AG09319 (cell line): ENCODE results near the gene TUBGCP5.

Source experiments
- DNase-seq: peaks from one replicate; pipeline ENCODE4 v3.0.0-alpha.2; 2010; ENCODE audit warnings: low read depth; ENCODE audit errors: extremely low read depth
- CTCF ChIP-seq: IDR thresholded peaks from 2 replicates; pipeline ENCODE4 v1.5.1; 2011; ENCODE audit warnings: low read depth, mild to moderate bottlenecking, inconsistent platforms, low read length, moderate library complexity

Gene TUBGCP5

GRCh38 chr15:22961762-22962161 is 77.6 kb downstream of the TUBGCP5 start:
- no peak for DNase-seq
- no peak for TF ChIP-seq CTCF

GRCh38 chr15:22960556-22960955 is 78.8 kb downstream of the TUBGCP5 start:
- no peak for TF ChIP-seq CTCF
- DNase-seq = no peak

GRCh38 chr15:22960126-22960525 is 79.2 kb downstream of the TUBGCP5 start:
- TF ChIP-seq CTCF = no peak

GRCh38 chr15:22959321-22960101 is 79.9 kb downstream of the TUBGCP5 start:
- no peak for DNase-seq
- no peak for TF ChIP-seq CTCF

More at GRCh38 chr15:22960126-22960525, 79.2 kb downstream of the TUBGCP5 start:
- DNase-seq = no peak

GRCh38 chr15:22958487-22959280 is 80.7 kb downstream of the TUBGCP5 start:
- DNase-seq = no peak
- no peak for TF ChIP-seq CTCF

- DNase-seq = no peak
- TF ChIP-seq CTCF = no peak
Observed at GRCh38 chr15:22956978-22957260, 82.5 kb downstream of the TUBGCP5 start.

- TF ChIP-seq CTCF = no peak
- DNase-seq = no peak
Observed at GRCh38 chr15:22956257-22956977, 83.0 kb downstream of the TUBGCP5 start.
